Heart right ventricle (tissue), 16 donors: ENCODE data around the gene PTPN9. TPM values are rescaled to one million over a fixed set of nuclear protein-coding genes. Genes with fewer than 3 reads are reported as not detected.

Source experiments
- ATAC-seq, 8 donors: fragments of 200-7000 bp; cut with Tn5 transposase; one replicate each; pipeline ENCODE4 v1.9.1; 2020; ENCODE audit warnings: mild to moderate bottlenecking in 8 of 8, moderate library complexity in 8 of 8, moderate number of reproducible peaks in 1 of 8
- DNase-seq, 2 donors: peaks; one replicate each; pipeline ENCODE4 v3.0.0-alpha.2; 2020
- H3K27ac ChIP-seq, 10 donors: fragments of 200-600 bp; sonication (generic) in 2 of 10; one replicate each; pipeline versions ENCODE4 v1.5.0 to v1.8.0; 2020 to 2022; ENCODE audit warnings: mild to moderate bottlenecking in 3 of 10
- H3K27me3 ChIP-seq, 7 donors: fragments of 200-600 bp; one replicate each; pipeline ENCODE4 v1.8.0; 2021 to 2022; ENCODE audit warnings: mild to moderate bottlenecking in 2 of 7
- H3K36me3 ChIP-seq, 9 donors: fragments of 200-600 bp; sonication (generic) in 1 of 9; one replicate each; pipeline versions ENCODE4 v1.5.0 to v1.8.0; 2020 to 2022; ENCODE audit warnings: mild to moderate bottlenecking in 2 of 9
- H3K4me1 ChIP-seq, 9 donors: fragments of 200-600 bp; sonication (generic) in 1 of 9; one replicate each; pipeline versions ENCODE4 v1.5.0 to v1.8.0; 2020 to 2022; ENCODE audit warnings: mild to moderate bottlenecking in 4 of 9
- H3K4me3 ChIP-seq, 10 donors: fragments of 200-600 bp; sonication (generic) in 2 of 10; one replicate each; pipeline versions ENCODE4 v1.5.0 to v1.8.0; 2020 to 2022; ENCODE audit warnings: mild to moderate bottlenecking in 7 of 10, moderate library complexity in 2 of 10
- H3K9me3 ChIP-seq, 11 donors: fragments of 200-600 bp in 10 of 11; sonication (generic) in 2 of 11; one replicate each; pipeline versions ENCODE4 v1.5.0 to v1.8.0; 2013 to 2022; ENCODE audit warnings: mild to moderate bottlenecking in 2 of 11, control low read depth in 1 of 11, moderate library complexity in 1 of 11
- CTCF ChIP-seq, 9 donors: fragments of 200-600 bp; sonication (generic) in 2 of 9; IDR thresholded peaks; one replicate each; pipeline versions ENCODE4 v1.5.0 to v1.8.0; 2021 to 2022; ENCODE audit warnings: antibody characterized with exemption in 9 of 9, mild to moderate bottlenecking in 5 of 9, moderate library complexity in 1 of 9
- WGBS, 2 donors: extraction: QIAGEN DNeasy Blood & Tissue Kit; methylation state at CpG; one replicate each; pipeline ENCODE4 v1.1.7; 2013; ENCODE audit warnings: inconsistent platforms in 1 of 2; 5-methylcytosine and 5-hydroxymethylcytosine counted together
- intact Hi-C, 10 donors: fragments of 100-400 bp; cut with DNase I; formaldehyde crosslinking; loops; one replicate each; pipeline versions ENCODE4 v1.11.1 to v1.14.2; 2022
- polyA plus RNA-seq, 2 donors: library from polyadenylated mRNA; stranded (reverse); fragments of 200-250 nt; gene quantifications; one replicate each; pipeline ENCODE4 v1.2.3, GENCODE V29; 2013
- total RNA-seq, 10 donors: library from RNA; stranded (reverse); fragmentation: NEBNext Ultra II Directional in 3 of 10; extraction: Animal tissue kit (Norgen Biotek cat#: 25700) in 3 of 10; gene quantifications; one replicate each; pipeline versions ENCODE4 v1.2.1 to v1.2.4, GENCODE V29; 2021 to 2023
- donor health status: Arrhythmogenic right ventricular cardiomyopathy.
- donor health status: ischemic (EF 13 %, LVEDD 7.1; RV severe dilation, severe dysfunction).
- donor health status: healthy with polysubstance abuse.
- donor health status: DM: no; HTN: yes; CAD: no.
- donor health status: DM: no; HTN: no; CAD: no.
- donor health status: ischemic (EF 25% LVEDD 6.9; RV normal size, moderate dysfunction).
- donor health status: ischemic (EF 25% LVEDD 5.7; RV mildly dilated, moderate dysfunction).
- donor health status: healthy.
- donor health status: DM: yes; HTN: yes; CAD: no.
- donor health status: Ischemic cardiomyopathy.
- donor health status: ischemic (EF 35%, LVEDD 5.7; RV mildly dilated, moderate dysfunction).
- donor health status: nonischemic (EF 11% LVEDD 7.7; RV severe dilation, severe dysfunction).
- donor health status: DM: yes; HTN: yes; CAD: no.
- donor health status: PGD.
- donor health status: ischemic (EF 29% LVEDD 5.4; RV normal size, mild dysfunction).
- donor health status: nonischemic (EF 23%, LVEDD 6.1; RV moderate dilation, normal function).

The PTPN9 gene
- total and polyA plus RNA-seq, 12 donors: 2.0 to 11.0 (median 8.0) TPM

- Histone ChIP-seq H3K4me3 (peak overlapping the region; percentile 61 to 99 (median 94)), H3K4me1 (peaks cover 0 to 33% (median 22%) of the 10 kb centered on the region in 9 donors), H3K27me3 (no peaks in the 10 kb centered on the region), H3K9me3 (no peaks in the 10 kb centered on the region), H3K36me3 (no peaks in the 10 kb centered on the region), H3K27ac (peak overlapping the region; percentile 90 to 99 (median 98))
- 0 to 1% methylated on average over 103 to 116 of the region's 116 CpGs for WGBS, 2 donors
- ATAC-seq: peak in 2 of 8 donors; percentile 3 to 4
- intact Hi-C loops: loop anchor here in 5 of 10 donors (5.0 to 10.0 kb wide), 4 partner anchors 82 to 173 kb away; partner anchors contain the start of genes SNUPN (in 4 of the 5) and MAN2C1 (in 3 of the 5)
- peak in 1 of 2 donors; percentile 88 for DNase-seq
- TF ChIP-seq CTCF (IDR thresholded peaks at IDR 0.05): peak in 1 of 9 donors; percentile 20
Measured at GRCh38 chr15:75454471-75455378, 124.4 kb downstream of the PTPN9 start.

DNA sequence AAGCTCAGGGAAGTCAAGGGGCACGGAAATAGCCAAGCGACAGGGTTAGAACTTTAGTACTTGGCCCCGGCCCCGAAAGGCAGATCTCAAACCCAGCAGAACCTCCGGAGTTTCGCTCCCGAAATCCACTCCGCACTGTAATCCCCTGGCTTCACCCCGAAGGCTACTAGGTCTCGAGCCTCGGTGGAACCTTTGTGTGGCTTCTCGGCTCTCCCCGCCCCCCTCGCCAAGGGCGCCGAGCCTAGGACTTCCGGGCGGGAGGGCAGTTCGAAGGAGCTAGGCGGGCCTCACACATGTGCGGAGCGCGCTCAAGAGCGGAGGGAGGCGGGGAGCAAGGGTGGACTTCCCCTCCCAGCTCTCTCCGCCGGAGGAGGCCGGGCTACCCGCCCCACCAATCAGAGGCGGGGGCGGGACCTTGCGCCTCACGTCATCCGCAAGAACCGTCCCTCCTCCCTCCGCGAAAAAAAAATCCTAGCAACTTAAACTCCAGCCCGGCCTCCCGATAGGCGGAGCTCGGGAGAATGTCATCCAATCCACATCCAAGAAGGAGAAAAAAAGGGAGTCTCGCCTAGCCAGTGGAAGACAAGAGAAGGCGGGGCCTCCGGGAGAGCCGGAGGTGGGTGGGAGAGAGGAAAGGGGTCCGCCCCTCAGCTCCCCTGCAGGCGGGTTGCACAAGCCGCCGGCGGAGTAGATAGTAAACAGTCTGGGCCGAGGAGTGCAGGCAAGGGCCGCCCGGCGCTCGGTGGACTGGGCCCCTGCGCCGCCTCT lies 125.2 kb downstream of the PTPN9 start:
- WGBS, 2 donors: 0 to 1% methylated on average over 55 to 57 of the region's 57 CpGs
- Histone ChIP-seq H3K27ac (peak overlapping the region; percentile 90 to 99 (median 98)), H3K9me3 (no peaks in the 10 kb centered on the region), H3K27me3 (no peaks in the 10 kb centered on the region), H3K4me3 (peak overlapping the region; percentile 61 to 99 (median 94)), H3K36me3 (no peaks in the 10 kb centered on the region), H3K4me1 (peaks cover 0 to 41% (median 31%) of the 10 kb centered on the region in 9 donors)
- ATAC-seq (peak; percentile 61 to 79 (median 73)), DNase-seq (peak; percentile 97 to 98)
- intact Hi-C loops: loop anchor here in 5 of 10 donors (2.0 to 10.0 kb wide), 5 partner anchors 82 to 193 kb away; partner anchors contain the start of genes SNUPN (in 4 of the 5), MAN2C1 (in 3 of the 5) and SNX33 (in 1 of the 5)
- peak in 1 of 9 donors; percentile 29 for TF ChIP-seq CTCF (IDR thresholded peaks at IDR 0.05)

DNA sequence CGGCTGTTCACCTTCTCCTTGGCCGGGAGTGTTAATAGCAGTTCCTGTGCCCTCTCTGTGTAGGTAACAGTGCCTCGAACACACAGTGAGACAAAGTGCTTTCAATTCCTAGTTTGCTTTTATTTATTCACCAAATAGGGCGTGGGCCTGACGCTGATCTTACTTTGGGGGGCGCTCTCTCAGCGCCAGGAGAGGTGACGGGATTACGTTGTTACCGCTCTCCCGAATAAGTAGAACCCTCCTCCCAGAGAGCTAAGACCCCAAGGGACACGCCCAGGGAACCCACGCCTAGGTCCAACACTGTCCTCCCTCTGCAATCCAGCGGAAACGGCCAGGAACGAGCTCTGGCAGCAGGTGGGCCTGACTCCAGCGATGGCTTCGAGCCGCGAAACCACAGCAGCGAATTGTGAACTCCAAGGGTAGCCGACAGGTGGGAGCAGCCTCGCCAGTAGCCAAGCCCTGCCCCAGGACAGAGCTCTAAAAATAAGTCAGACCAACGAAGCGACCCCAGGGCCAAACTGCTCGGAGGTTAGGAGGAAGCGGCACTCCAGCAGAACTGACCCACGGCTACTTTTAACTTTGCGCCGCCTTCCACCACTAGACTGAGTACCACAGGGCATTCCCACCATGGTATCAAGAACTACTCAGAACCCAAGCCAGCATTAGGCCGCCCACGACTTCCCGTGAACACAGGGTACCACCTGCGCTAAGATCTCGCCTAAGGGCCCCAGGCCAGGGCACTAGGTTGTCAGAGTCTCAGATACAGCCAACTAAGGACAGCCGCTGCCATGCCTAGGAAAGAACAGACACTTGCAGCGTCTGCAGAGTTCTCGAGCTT lies 126.0 kb downstream of the PTPN9 start:
- peak in 4 of 9 donors; percentile 14 to 38 (median 30) for TF ChIP-seq CTCF (IDR thresholded peaks at IDR 0.05)
- 1 to 2% methylated on average over 38 of the region's 38 CpGs for WGBS, 2 donors
- H3K4me3 ChIP-seq: peak overlapping the region; percentile 42 to 97 (median 82)
- H3K9me3 ChIP-seq: no peaks in the 10 kb centered on the region
- intact Hi-C loops: loop anchor here in 5 of 10 donors (2.0 to 10.0 kb wide), 5 partner anchors 81 to 194 kb away; partner anchors contain the start of genes SNUPN (in 4 of the 5), MAN2C1 (in 3 of the 5) and SNX33 (in 1 of the 5)
- peaks cover 0 to 49% (median 31%) of the 10 kb centered on the region in 9 donors for H3K4me1 ChIP-seq
- ATAC-seq (no peak), DNase-seq (peak; percentile 45 to 47)
- H3K27me3 ChIP-seq: no peaks in the 10 kb centered on the region
- no peaks in the 10 kb centered on the region for H3K36me3 ChIP-seq
- peak overlapping the region; percentile 86 to 99 (median 97) for H3K27ac ChIP-seq
